ENCODE data around the gene RNF208.

RNF208 gene

DNA sequence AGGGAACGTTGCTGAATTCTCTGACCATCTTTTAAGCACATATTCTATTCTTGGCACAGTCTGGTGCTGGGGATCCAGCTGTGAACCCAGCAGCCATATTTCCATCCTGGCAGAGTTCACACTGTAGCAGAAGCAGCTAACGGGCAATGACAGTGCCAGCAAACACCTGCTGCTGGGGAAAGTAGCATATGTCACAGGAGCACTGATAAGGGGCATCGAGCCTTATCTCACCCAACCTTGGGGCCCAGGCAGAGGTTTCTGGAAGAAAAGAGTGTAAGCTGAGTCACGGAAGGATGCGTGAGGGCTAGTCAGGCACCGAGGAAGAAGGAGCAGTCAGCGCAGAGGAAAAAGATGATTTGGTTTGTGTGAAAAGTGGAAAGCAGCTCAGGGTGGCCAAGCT, 15.4 kb downstream of the RNF208 start:
- peaks cover 30% of the 10 kb centered on the region for H3K4me1 ChIP-seq (ENCODE audit: insufficient read depth, low read length, poor library complexity, severe bottlenecking)
- H4K20me1 ChIP-seq (ENCODE audit: insufficient read depth, low read length, poor library complexity, severe bottlenecking), result peaks cover 23% of the 10 kb centered on the region
- H3F3A ChIP-seq (ENCODE audit: low read depth), result no peaks in the 10 kb centered on the region
- H3K4me2 ChIP-seq (ENCODE audit: low read depth, low read length, poor library complexity, severe bottlenecking), result peak overlapping the region; percentile 92
- H2AFZ ChIP-seq (ENCODE audit: low read length), result no peak overlapping the region
- peaks cover 54% of the 10 kb centered on the region for H3K79me2 ChIP-seq (ENCODE audit: insufficient read depth, low read length)
- H3K4me3 ChIP-seq (ENCODE audit: low read length, poor library complexity, severe bottlenecking), result peak overlapping the region; percentile 99
- H3K9me2 ChIP-seq (replicated peaks; ENCODE audit: low read depth, low read length), result no peaks in the 10 kb centered on the region
- peak overlapping the region; percentile 98 for H3K9ac ChIP-seq (ENCODE audit: low read depth, low read length, poor library complexity, severe bottlenecking)
- H3K27me3 ChIP-seq (ENCODE audit: insufficient read depth, low read length, poor library complexity, severe bottlenecking), result no peaks in the 10 kb centered on the region
- no peaks in the 10 kb centered on the region for H3K9me3 ChIP-seq (ENCODE audit: insufficient read depth, low read depth, low read length)
- H3K36me3 ChIP-seq (ENCODE audit: insufficient read depth, low read length), result no peaks in the 10 kb centered on the region
- TF ChIP-seq EZH2phosphoT487 (IDR thresholded peaks at IDR 0.05; ENCODE audit: borderline replicate concordance), result no peak
- TF ChIP-seq, protein P1, sequence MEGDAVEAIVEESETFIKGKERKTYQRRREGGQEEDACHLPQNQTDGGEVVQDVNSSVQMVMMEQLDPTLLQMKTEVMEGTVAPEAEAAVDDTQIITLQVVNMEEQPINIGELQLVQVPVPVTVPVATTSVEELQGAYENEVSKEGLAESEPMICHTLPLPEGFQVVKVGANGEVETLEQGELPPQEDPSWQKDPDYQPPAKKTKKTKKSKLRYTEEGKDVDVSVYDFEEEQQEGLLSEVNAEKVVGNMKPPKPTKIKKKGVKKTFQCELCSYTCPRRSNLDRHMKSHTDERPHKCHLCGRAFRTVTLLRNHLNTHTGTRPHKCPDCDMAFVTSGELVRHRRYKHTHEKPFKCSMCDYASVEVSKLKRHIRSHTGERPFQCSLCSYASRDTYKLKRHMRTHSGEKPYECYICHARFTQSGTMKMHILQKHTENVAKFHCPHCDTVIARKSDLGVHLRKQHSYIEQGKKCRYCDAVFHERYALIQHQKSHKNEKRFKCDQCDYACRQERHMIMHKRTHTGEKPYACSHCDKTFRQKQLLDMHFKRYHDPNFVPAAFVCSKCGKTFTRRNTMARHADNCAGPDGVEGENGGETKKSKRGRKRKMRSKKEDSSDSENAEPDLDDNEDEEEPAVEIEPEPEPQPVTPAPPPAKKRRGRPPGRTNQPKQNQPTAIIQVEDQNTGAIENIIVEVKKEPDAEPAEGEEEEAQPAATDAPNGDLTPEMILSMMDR (conservative IDR thresholded peaks at IDR 0.05; ENCODE audit: low read length), result no peak

DNA sequence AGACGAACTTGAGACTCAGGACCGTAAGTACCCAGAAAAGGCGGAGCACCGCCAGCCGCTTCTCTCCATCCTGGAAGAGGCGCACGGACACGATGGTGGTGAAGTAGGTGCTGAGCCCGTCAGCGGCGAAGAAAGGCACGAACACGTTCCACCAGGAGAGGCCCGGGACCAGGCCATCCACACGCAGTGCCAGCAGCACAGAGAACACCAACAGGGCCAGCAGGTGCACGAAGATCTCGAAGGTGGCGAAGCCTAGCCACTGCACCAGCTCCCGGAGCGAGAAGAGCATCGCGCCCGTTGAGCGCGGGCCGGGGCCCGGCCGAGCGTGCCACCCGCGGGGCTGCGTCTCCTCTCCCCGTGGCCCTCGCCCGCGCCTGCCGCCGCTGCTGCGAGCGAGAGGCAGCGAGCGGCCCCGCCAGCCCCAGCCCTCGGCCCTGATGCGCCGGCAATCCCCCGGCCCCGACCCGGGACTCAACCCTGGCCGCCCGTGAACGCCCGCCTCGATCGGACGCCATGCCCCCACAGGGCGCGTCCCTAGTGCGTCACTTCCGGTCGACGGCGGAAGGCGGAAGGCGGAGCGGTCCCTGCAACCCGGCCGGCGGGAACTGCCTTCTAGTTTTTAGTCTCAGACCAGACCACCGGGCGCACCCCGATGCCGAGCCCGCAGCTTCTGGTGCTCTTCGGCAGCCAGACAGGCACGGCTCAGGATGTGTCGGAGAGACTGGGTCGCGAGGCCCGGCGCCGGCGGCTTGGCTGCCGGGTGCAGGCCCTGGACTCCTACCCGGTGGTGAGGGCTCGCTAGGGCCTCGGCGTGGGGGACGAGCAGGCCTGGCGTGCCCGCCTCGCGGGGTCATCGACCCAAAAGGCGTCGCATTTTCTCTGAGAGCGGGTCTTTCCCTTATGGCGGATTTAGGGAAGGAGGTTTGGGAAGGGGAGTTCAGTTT, 16.6 kb downstream of the RNF208 start, which contains the start of the genes NDOR1 and TMEM203:
Gene NDOR1, plus strand, starts transcription at position 575 of the 944 bp plus-strand sequence. Its CDS starts 78 bp downstream, at position 653.
Gene TMEM203, minus strand, starts transcription at position 523 of the 944 bp plus-strand sequence. Its CDS starts 234 bp downstream, at position 289.
- Histone ChIP-seq H3K27me3 (ENCODE audit: insufficient read depth, low read length, poor library complexity, severe bottlenecking) (no peaks in the 10 kb centered on the region), H3K4me1 (ENCODE audit: insufficient read depth, low read length, poor library complexity, severe bottlenecking) (peaks cover 34% of the 10 kb centered on the region), H2AFZ (ENCODE audit: low read length) (peak within 1 kb of the TSS; percentile 43; the same call in 1 of the 2 replicates), H3F3A (ENCODE audit: low read depth) (no peaks in the 10 kb centered on the region), H3K79me2 (ENCODE audit: insufficient read depth, low read length) (peaks cover 60% of the 10 kb centered on the region), H3K9me3 (ENCODE audit: insufficient read depth, low read depth, low read length) (no peaks in the 10 kb centered on the region), H4K20me1 (ENCODE audit: insufficient read depth, low read length, poor library complexity, severe bottlenecking) (peaks cover 23% of the 10 kb centered on the region), H3K36me3 (ENCODE audit: insufficient read depth, low read length) (no peaks in the 10 kb centered on the region), H3K4me2 (ENCODE audit: low read depth, low read length, poor library complexity, severe bottlenecking) (peak within 1 kb of the TSS; percentile 92), H3K4me3 (ENCODE audit: low read length, poor library complexity, severe bottlenecking) (peak within 1 kb of the TSS; percentile 99), H3K9ac (ENCODE audit: low read depth, low read length, poor library complexity, severe bottlenecking) (peak within 1 kb of the TSS; percentile 98), H3K9me2 (replicated peaks; ENCODE audit: low read depth, low read length) (no peaks in the 10 kb centered on the region)
- TF ChIP-seq, protein P1 (conservative IDR thresholded peaks at IDR 0.05; ENCODE audit: low read length), result no peak
- TF ChIP-seq EZH2phosphoT487 (IDR thresholded peaks at IDR 0.05; ENCODE audit: borderline replicate concordance), result no peak

DNA sequence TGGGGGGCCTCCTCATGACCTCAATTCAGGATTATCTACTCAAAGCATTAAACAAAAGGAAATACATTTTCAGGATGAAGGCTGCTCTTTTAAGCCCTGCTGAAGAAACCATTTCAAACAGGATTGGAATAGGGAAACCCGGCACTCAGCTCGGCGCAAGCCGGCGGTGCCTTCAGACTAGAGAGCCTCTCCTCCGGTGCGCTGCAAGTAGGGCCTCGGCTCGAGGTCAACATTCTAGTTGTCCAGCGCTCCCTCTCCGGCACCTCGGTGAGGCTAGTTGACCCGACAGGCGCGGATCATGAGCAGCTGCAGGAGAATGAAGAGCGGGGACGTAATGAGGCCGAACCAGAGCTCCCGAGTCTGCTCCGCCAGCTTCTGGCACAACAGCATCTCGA, 17.3 kb downstream of the RNF208 start:
- Histone ChIP-seq H3K4me3 (ENCODE audit: low read length, poor library complexity, severe bottlenecking) (peak overlapping the region; percentile 99), H2AFZ (ENCODE audit: low read length) (no peak overlapping the region)
- no peak for TF ChIP-seq EZH2phosphoT487 (IDR thresholded peaks at IDR 0.05; ENCODE audit: borderline replicate concordance)
- TF ChIP-seq, protein P1 (conservative IDR thresholded peaks at IDR 0.05; ENCODE audit: low read length), result no peak

More for the DNA sequence above, 17.3 kb downstream of the RNF208 start:
- H3K4me2 ChIP-seq (ENCODE audit: low read depth, low read length, poor library complexity, severe bottlenecking), result peak overlapping the region; percentile 92
- H3K79me2 ChIP-seq (ENCODE audit: insufficient read depth, low read length), result peaks cover 61% of the 10 kb centered on the region
- H3K9ac ChIP-seq (ENCODE audit: low read depth, low read length, poor library complexity, severe bottlenecking), result peak overlapping the region; percentile 98
- H3K27me3 ChIP-seq (ENCODE audit: insufficient read depth, low read length, poor library complexity, severe bottlenecking), result no peaks in the 10 kb centered on the region
- H3F3A ChIP-seq (ENCODE audit: low read depth), result no peaks in the 10 kb centered on the region
- H3K36me3 ChIP-seq (ENCODE audit: insufficient read depth, low read length), result no peaks in the 10 kb centered on the region
- H3K9me3 ChIP-seq (ENCODE audit: insufficient read depth, low read depth, low read length), result no peaks in the 10 kb centered on the region
- H4K20me1 ChIP-seq (ENCODE audit: insufficient read depth, low read length, poor library complexity, severe bottlenecking), result peaks cover 24% of the 10 kb centered on the region
- H3K4me1 ChIP-seq (ENCODE audit: insufficient read depth, low read length, poor library complexity, severe bottlenecking), result peaks cover 34% of the 10 kb centered on the region
- H3K9me2 ChIP-seq (replicated peaks; ENCODE audit: low read depth, low read length), result no peaks in the 10 kb centered on the region
